NCI-H510A (cell line): Measurements from ENCODE around the gene PDLIM1.
"Not testable (repeated sequence)": the region's sequence is repeated elsewhere in the genome, so short reads cannot be mapped to it uniquely, and the experiment has no call there.

Source experiments
- DNase-seq: peaks from one replicate; lab custom pipeline; 2025; lab: John Stamatoyannopoulos, UW

PDLIM1 gene

GRCh38 chr10:95208702-95209391 is 82.0 kb downstream of the PDLIM1 start:
- no peak for DNase-seq

- not testable (repeated sequence) for DNase-seq
These were observed 87.9 kb downstream of the PDLIM1 start for GRCh38 chr10:95202865-95203264.

GRCh38 chr10:95201736-95202135 is 89.1 kb downstream of the PDLIM1 start:
- DNase-seq = no peak

- DNase-seq = no peak
These were observed 94.8 kb downstream of the PDLIM1 start for GRCh38 chr10:95196046-95196445.

GRCh38 chr10:95193944-95194343 is 96.9 kb downstream of the PDLIM1 start, which contains the start of gene ACSM6:
Gene ACSM6, plus strand, starts transcription at chr10:95194238. Its CDS starts 248 bp downstream, at chr10:95194486.
- DNase-seq = no peak

GRCh38 chr10:95188593-95188992 is 102.2 kb downstream of the PDLIM1 start:
- DNase-seq = no peak

GRCh38 chr10:95187617-95188016 is 103.2 kb downstream of the PDLIM1 start:
- no peak for DNase-seq
